HG02870 (cell line): Measurements from ENCODE around the gene PGGT1B.

Experiments used
- ATAC-seq: cut with Tn5 transposase; IDR thresholded peaks from one replicate; pipeline ENCODE4 v1.9.1; 2021; ENCODE audit warnings: mild to moderate bottlenecking, moderate library complexity; ENCODE audit not compliant: unreplicated experiment

PGGT1B gene

DNA sequence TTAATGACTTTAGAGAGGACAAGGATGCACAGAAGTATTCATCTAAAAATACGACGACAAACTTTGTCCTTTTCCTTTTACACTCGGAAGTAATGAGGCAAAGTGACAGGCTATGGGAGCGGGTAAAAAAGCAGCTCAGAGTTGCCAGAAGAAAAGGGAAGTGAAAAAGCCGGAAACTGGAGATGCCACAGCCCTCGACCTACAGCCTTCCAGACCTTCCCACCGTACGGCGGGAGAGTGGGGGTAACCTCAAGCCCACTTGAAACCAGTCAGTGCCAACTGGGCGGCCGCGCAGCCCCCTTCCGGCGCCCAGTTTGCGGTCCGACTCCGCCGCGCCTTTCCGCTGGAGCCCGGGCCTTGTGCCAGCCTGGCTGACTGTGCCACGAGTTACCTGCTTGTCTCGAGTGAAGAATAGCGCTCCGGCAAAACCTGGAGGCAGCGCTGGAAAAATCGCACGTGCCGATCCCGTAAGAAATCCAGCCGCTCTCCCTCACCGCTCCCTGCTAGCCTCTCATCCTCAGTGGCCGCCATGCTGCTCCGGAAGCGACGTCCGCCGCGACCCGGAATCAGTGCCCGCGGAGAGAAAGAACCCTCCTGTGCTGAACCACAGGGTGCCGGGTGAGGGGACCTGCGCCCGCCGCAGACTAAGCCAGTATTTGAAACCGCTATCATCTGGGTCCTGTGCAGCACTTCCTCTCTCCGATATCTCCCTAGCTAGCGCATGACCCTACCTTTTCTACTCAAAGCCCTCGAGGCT is at the start of gene PGGT1B:
Gene PGGT1B, minus strand, starts transcription at position 557 of the 757 bp plus-strand sequence. Its CDS starts 26 bp downstream, at position 531.
- ATAC-seq: peak; percentile 92

DNA sequence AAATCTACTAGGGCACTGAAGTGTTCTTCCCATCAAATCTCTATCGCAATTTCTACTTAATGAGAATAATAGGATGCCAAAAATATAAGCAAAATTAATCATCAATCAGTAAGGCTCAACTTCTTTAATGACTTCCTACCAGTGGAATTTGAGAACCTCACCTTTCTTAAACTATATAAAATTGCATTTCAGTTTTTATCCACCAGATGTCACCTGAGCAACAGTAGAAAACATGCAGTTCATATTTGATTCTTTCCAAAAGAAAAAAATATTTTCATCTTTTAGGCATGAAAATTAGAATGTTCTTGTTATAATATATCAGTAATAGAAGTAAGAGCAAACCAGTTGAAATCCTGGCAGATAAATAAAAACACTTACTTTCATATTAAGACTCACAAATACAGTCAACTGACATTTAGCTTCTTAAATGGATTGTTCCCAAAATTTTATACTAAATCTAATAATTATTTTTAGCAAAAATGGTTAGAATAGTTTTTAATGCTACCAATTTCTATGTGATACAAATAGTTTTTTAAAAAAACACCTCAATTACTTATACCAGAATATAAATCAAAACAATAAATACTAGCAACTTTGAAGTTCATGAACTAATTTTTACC is 47.2 kb upstream of the PGGT1B start:
- peak; percentile 55 for ATAC-seq

DNA sequence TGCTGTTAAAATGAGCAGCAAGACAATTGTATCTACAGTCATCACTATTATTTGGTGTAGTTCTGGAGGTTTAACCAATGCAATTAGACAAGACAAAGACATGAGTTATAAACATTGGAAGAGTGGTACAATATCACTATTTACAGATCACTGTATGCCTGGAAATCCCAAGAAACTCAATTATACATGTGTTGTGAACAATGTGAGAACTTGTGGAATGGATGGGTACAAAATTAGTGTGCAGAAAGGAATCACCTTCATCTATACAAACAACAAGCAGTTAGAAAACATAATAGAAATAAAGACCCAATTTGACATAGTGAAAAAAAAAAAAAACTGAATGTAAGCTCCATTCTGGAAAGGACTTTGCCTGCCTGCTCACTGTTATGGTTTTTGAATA is 46.1 kb upstream of the PGGT1B start:
- ATAC-seq: no peak

DNA sequence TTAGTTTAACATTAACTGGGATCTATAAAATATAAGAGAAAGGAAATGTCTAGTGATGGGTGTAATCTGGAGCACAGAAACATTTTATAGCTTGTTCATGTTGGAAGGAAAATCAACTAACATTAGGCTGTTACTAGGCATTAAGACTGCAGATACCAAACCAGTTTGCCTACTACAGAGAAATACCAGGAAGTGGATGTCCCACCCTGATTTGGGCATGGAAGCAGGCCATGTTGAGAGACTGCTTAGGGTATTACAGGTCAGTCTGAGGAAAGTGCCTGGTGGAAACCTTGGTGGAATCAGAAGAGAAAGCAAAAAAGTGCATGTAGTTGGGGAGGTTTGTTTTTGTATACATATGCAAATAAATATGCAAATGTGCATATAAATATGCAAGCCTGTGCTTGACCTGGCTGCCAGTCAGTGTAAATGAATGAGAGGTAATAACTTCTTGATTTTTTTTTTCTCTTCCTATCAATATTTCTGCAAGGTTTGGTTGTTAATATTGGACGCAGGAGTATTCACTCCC is 43.4 kb upstream of the PGGT1B start:
- no peak for ATAC-seq

DNA sequence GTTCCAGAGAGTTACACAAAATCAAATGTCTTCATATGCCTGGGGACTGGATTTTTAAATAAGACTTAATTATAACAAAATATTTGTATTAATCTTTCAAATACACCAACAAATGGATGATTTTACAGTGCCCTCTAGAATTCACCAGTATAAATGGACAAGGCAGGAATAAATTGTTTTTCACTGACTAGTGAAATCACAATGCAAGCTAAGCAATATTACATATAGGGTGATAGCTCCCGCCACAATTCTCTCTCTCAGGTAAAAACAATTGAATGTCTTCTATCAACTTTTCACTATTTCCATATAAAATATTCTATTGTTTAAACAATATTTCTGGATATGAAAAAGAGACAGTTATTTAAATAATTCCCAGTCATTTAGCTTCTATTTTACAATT is 41.8 kb upstream of the PGGT1B start:
- ATAC-seq: no peak

GRCh38 chr5:115298811-115299210 is 36.1 kb upstream of the PGGT1B start:
- no peak for ATAC-seq

- no peak for ATAC-seq
Measured at GRCh38 chr5:115297031-115297430, 34.4 kb upstream of the PGGT1B start.

DNA sequence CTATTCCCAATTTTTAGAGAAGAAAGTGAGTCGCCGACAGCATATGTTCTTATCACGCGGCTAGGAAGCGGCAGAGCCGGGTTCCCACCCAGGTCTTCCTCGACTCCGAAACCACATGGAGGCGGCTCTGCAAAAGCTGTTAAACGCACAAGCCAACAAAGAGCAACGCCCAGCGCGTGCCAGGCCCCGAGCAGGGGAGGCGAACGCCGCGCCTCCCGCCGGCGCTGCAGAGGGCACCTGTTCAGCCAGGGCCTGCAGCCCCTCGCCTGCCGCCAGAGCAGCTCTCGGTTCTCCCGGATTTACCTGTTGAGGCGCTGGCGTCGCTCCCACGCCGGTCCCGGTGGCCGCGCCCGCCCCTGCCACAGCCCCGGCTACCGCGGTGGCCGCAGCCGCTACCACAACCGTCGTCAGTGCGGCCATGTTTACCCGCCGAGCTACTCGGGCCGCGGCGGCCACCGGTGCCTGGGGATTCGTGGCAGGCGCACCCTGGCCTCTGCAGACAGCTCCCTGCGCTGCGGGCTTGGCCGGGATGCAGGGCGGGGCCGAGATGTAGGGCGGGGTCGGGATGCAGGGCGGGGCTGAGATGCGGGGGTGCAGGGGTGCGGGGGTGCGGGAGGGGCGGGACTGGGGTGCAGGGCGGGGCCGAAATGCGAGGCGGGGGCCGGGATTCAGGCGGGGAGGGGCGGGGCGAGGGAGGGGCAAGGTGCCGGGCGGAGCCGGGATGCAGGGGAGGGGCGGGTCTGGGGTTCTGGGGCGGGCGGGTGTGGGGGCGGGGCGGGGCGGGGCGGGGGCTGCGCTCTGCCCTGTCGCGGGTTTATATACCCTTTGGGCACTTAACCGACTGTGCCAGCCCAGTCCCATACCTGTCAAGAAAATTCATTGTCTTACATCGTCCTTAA is 33.7 kb upstream of the PGGT1B start, which contains the start of gene CCDC112:
Gene CCDC112, minus strand, starts transcription at position 531 of the 899 bp plus-strand sequence. Its CDS starts 111 bp downstream, at position 420.
- ATAC-seq: peak; percentile 77

GRCh38 chr5:115295777-115296123 is 33.1 kb upstream of the PGGT1B start:
- no peak for ATAC-seq

DNA sequence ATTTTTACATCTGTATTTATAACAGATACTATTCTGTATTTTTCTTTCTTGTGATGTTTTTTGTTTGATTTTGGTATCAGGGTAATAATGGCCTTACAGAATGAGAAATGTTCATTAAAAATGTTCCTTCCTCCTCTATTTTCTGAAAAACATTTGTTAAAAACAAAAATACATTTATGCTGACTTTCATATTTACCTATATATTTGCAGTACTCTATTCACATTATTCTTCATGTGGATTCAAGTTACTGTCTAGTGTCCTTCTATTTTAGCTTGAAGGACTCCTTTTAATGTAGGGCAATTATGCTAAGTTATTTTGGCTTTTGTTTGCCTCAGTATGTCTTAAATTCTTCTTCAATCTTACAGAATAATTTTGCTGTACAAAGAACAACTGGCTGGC is 28.7 kb upstream of the PGGT1B start:
- no peak for ATAC-seq

DNA sequence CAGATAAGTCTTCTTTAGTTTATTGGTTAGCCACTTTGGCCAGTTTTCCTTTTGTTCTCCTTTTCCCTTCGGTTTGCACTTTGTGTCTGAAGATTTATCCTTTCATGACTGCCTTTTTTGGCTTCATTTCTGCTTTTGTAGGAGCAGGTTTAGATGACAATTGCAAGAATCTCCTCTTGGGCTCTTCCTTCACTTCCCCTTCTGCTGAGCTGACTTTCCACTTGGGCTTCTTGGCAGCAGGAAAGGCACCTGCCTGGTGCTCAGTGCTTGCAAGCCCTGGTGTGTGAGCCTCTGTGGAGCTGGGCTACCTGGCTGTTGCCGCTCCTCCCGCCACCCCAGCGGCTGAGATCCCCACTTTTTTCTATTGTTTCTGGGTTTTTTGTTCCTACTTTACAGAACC is 26.4 kb upstream of the PGGT1B start:
- no peak for ATAC-seq

GRCh38 chr5:115284021-115284420 is 21.3 kb upstream of the PGGT1B start:
- no peak for ATAC-seq

DNA sequence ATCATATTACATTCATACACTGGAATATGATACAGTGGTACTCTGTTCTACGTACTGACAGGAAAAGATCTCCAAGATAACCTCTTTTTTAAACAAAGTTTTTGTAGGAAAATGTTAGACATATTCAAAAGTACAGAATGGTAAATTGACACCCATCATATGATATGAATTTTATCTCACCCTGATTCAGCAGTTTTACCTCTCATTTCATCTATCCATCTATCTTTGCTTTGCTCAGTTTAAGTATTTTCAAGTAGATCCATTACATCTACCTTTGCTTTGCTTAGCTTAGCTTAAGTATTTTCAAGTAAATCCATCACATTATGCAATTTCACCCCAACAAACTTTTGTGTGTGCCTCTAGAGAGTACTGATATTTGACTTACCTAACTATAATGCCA is 19.5 kb upstream of the PGGT1B start:
- no peak for ATAC-seq

GRCh38 chr5:115274584-115274983 is 11.9 kb upstream of the PGGT1B start:
- no peak for ATAC-seq

DNA sequence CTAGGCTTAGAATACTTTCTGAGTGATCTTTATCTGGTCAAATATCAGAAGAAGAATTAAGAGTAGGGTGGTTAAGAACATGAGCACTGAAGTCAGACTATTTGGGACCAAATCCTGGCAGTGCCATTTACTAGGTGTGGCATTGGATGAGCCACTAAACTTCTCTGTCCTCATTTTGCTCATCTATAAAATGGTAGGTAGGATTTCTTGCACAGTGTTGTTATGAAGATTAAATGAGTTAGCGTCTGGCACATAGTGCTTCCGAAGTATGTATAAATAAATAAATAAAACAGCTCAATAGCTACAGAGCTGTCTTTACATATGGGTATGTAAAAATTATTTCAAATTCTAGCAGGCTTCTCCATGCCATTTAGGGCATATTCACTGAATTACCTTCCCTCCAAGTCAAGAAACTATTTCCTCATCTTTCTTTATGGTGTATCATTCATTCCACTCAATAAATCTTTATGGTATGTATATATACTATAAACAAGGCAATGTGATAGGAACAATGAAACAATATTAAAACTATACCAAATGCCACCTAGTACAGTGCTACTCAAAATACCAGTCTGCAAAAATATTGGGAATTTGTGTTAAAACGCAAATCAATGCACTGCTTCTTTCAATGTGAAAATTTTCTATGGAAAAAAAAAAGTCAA is 9.8 kb upstream of the PGGT1B start:
- ATAC-seq: no peak

GRCh38 chr5:115271295-115272050 is 8.8 kb upstream of the PGGT1B start:
- ATAC-seq: no peak

DNA sequence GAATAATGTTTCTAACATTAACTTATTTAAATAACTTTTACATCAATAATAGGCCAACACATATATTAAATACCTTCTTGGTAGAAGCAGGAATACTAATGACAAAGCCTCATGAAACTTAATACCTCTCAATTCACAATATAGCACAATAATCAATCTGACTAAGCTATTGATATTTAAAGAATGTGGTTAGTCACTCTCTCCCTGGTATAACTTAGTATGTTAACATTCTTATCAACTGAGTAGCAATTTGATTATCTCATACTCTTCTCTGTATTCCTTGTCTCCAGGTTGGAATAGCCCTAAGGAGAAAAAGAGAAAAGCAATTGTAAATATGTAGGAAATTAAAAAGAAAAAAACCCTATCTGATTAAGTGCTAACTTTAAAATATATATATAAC is 4.9 kb upstream of the PGGT1B start:
- ATAC-seq: no peak

GRCh38 chr5:115265220-115265619 is 2.5 kb upstream of the PGGT1B start:
- no peak for ATAC-seq

DNA sequence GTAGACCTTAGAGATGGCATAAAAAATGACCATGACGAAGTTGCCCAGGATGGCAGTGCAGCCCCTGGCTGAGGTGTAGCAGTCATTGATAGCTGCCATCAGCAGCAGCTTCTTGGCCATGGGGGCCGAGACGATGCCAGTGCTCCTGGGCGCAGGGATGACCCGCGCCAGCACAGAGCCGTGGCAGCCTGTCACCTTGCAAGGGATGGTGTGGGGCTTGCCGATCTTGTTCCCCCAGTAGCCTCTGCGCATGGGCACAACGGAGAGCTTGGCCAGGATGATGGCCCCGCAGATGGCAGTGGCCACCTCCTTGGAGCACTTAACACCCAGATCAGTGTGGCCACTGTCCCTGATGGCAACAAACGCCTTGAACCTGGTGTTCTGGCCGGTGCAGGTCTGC is 2.1 kb upstream of the PGGT1B start:
- no peak for ATAC-seq

GRCh38 chr5:115263078-115263380 is 352 bp upstream of the PGGT1B start:
- ATAC-seq: no peak
